NOMO-1 treated with DMSO at 0.1 percent for 48 hours (cell line): ENCODE measurements around the gene INSYN2B.
A peak's percentile ranks its signal among the peaks of the same experiment; 100 is the strongest.

Source experiments
- DNase-seq: peaks from one replicate; lab custom pipeline; 2025; ENCODE audit not compliant: unreplicated experiment; lab: John Stamatoyannopoulos, UW

Gene INSYN2B

GRCh38 chr5:169895926-169896325, 84.4 kb downstream of the INSYN2B start:
- no peak for DNase-seq

DNA sequence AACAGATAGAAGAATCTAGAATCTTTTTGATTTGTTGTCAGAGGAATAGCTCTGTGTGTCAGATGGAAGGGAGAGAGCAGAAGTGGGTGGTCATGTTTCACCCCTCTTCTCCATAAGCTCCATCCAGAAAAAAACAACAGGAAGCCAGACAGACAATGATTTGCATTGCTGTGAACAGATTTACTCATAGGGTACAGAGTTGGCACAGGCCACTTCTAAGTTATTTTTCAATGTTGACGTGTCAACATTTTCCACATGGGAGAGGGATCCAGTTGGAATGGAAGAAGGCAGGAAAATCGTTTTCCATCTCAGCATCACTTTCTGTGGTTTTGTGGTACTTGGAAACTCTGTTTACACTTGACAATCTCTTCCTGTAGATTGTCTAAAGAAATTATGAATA, 86.7 kb downstream of the INSYN2B start:
- DNase-seq, result no peak

GRCh38 chr5:169893010-169893409, 87.3 kb downstream of the INSYN2B start:
- DNase-seq, result peak; percentile 5

GRCh38 chr5:169889572-169889971, 90.7 kb downstream of the INSYN2B start:
- no peak for DNase-seq

DNA sequence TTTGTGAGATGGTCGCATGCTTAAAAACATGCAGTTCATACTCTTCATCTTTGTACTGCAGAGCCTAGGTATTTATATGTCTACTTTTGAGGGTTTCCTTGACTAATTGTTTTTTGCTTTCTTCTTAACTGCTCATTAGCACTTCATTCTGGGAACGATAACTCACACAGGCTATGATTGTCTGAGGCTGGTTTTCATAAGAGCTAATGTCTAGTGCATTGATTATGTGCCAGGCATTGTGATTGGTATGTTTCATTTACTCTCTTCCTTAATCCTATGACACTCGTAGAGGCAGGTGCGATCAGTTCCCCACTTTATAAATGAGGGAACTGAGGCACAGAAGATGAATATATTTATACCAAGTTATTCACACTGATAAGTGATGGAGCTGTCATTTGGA, 93.6 kb downstream of the INSYN2B start:
- no peak for DNase-seq

DNA sequence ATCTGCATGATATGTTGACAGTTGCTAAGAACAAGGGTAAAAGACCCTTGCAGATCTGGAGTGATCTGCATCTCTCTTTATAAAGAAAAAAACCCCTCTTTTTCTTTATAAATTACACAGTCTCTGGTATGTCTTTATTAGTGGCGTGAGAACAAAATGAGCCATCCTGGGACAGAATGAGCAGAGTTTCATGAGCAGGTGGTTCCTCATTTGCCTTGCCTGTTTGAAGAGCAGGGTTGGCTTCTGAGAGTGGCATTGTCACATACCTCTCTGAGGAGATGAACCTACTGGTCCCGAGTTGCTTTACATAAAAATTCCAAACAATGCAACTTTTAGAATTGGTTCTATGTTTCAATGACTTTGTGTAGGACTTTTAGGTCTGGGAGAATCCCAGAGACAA, 94.3 kb downstream of the INSYN2B start:
- no peak for DNase-seq

GRCh38 chr5:169881702-169882303, 98.5 kb downstream of the INSYN2B start:
- peak; percentile 2 for DNase-seq

DNA sequence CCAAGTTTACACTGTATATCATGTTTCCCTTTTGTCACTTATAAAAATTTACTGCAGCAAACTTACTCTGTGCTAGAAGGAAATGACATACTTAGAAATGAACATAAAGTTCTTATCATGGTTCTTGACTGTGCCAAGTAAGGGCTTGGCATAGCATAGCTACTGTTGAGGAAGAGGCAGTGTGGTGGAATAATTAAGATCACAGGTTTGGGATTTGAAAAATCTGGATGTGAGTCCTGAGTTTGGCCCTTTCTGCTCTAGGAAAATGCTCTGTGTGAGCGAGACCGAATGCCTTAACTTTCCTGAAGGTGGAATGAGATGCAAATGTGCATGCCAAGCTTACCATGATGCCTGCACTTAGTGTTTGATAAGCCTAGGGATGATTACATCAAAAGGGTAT, 99.5 kb downstream of the INSYN2B start:
- DNase-seq, result no peak

- DNase-seq, result peak; percentile 73
Observed at GRCh38 chr5:169880012-169880663, 100.2 kb downstream of the INSYN2B start.

DNA sequence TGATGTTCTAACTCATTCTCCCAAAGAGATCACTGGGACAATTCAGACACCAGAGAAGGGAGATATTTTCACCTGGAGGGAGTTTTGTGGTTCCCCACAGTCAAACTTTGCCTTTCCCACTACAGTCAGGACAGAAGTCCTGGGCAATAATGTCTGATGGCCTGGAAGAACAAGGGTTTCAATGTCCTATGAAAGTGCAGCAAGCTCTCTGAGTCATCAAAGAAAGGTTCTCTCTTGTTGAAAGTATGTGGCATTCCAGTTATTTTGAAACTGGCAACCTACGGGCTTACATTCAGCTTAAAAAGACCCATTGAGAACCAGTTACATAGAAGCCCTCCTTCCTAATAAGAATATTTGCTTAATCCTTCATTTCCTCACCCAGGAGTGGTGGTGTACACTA, 103.9 kb downstream of the INSYN2B start:
- peak; percentile 1 for DNase-seq

DNA sequence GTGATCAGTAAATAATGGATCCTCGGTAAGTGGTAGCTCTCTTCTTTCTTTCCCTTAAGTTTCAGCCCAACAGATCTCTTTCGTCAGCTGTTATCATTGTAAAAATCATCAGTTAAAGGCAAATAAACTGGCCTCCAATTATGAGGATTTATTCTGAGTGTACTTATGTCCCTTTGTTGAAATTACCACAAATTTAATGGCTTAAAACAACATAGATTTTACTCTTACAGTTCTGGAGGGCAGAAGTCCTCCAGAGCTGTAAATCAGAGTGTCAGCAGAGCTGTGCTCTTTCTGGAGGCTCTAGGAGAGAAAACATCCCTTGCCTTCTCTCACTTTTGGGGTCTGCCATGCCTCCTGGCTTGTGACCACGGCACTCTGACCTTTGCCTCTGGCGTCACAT, 104.6 kb downstream of the INSYN2B start:
- DNase-seq, result no peak

GRCh38 chr5:169875091-169875728, 105.1 kb downstream of the INSYN2B start:
- DNase-seq, result peak; percentile 86

GRCh38 chr5:169874621-169875020, 105.7 kb downstream of the INSYN2B start:
- DNase-seq, result peak; percentile 52

GRCh38 chr5:169873642-169874041, 106.7 kb downstream of the INSYN2B start:
- peak; percentile 77 for DNase-seq

GRCh38 chr5:169871826-169872490, 108.3 kb downstream of the INSYN2B start:
- DNase-seq, result no peak

DNA sequence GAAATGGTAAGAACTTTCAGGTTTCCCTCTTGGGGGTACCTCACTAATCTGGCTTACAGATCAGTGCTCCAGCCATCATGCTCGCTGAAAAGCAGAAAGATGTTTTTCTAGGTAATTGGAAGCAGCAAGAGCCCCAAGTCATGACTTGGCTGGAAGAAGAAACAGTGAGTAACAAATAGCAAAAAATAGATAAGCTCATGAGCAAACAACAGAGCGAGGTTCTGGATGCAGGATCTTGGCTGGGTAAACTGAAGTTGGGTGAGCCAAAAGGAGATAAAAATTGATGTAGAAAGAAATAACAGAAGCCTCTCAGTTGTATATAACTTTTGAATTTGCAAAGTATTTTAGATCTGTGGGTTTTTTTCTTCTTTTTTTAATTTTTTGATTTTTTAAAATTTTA, 110.1 kb downstream of the INSYN2B start:
- no peak for DNase-seq

GRCh38 chr5:169869066-169869465, 111.2 kb downstream of the INSYN2B start:
- no peak for DNase-seq

DNA sequence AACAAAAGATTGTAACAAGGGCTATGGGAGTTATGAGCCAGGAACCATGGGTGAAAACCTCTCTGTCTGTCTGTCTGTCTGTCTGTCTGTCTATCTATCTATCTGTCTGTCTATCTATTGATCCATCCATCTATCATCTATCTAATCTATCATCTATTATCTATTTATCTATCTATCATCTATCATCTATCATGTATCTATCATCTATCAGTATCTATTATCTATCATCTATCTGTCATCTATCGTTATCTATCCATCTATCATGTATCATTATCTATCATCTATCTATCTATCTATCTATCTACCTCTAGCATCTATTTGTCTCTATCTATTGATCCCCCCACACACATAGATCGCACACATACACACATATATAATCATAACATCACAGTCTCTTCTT, 112.9 kb downstream of the INSYN2B start:
- no peak for DNase-seq

GRCh38 chr5:169864483-169864882, 115.8 kb downstream of the INSYN2B start:
- DNase-seq, result no peak

DNA sequence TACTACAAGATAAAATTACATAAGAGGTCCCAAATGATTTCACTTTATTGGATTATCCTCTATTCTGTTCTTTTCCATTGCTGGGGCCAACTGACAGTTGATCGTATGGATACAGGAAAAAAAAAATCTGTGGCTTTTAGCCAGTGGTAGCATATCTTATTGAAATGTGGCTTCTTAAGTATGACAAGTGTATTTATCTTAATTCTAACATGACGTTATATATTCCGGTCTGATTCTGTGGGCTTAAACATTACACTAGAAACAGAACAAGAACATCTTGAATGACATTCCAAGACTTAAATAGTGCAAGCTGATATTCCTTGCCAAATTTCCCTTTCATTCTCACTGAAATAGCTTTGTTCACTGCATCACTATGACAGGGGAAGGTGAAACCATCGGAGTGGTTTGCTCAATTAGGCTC, 117.9 kb downstream of the INSYN2B start:
- DNase-seq, result no peak

DNA sequence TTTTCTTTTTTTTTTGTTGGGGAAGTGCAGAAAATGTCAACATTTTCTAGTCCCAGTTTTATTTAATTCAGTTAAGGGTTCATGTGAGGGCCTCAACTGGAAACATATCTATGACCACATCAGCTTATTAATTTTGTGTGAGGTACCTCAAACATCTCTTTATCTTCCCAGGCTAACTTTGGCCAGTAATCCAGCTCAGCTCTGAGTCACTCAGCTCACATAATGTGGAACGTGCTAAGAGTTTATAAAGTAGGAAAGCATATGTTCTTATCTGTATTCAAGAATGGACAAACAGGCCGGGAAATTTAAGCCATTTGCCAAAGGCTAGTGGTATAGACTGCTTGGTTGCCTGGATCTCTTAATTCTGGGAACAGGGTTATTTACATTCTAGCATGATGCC, 118.4 kb downstream of the INSYN2B start:
- DNase-seq, result no peak

GRCh38 chr5:169861433-169861832, 118.9 kb downstream of the INSYN2B start:
- DNase-seq, result no peak
